GM12801 (cell line): ENCODE data around the gene CST5.

ENCODE experiments used
- CTCF ChIP-seq: IDR thresholded peaks from one replicate; pipeline ENCODE4 v1.5.1; 2011; ENCODE audit warnings: control low read depth; ENCODE audit not compliant: insufficient read length; ENCODE audit errors: extremely low read depth

Gene CST5

GRCh38 chr20:23873370-23874015 is 6.1 kb downstream of the CST5 start:
- TF ChIP-seq CTCF, result no peak

GRCh38 chr20:23872065-23872464 is 7.5 kb downstream of the CST5 start:
- no peak for TF ChIP-seq CTCF

- no peak for TF ChIP-seq CTCF
Observed at GRCh38 chr20:23870461-23870860, 9.1 kb downstream of the CST5 start.

GRCh38 chr20:23869520-23869919 is 10.0 kb downstream of the CST5 start:
- TF ChIP-seq CTCF, result no peak

GRCh38 chr20:23868321-23868720 is 11.2 kb downstream of the CST5 start:
- no peak for TF ChIP-seq CTCF

- no peak for TF ChIP-seq CTCF
Observed at GRCh38 chr20:23867152-23867776, 12.3 kb downstream of the CST5 start.

- no peak for TF ChIP-seq CTCF
Observed at GRCh38 chr20:23857962-23858595, 21.5 kb downstream of the CST5 start.
